Fibroblast of lung (primary cell): ENCODE results near the gene CHN2. TPM values are rescaled to one million over a fixed set of nuclear protein-coding genes. Genes with fewer than 3 reads are reported as not detected.

ENCODE experiments used
- DNase-seq, 2 donors: peaks; one replicate each; pipeline versions ENCODE4 v3.0.0 to v3.0.0-alpha.2; 2010; ENCODE audit warnings: low read depth in 2 of 2
- H2AFZ ChIP-seq: 2 replicates; pipeline ENCODE4 v1.5.1; 2012; ENCODE audit warnings: low read length, control low read depth, inconsistent platforms
- H3K27ac ChIP-seq: 2 replicates; pipeline ENCODE4 v1.5.1; 2011; ENCODE audit warnings: low read length, control low read depth; ENCODE audit not compliant: insufficient read depth
- H3K27me3 ChIP-seq: 2 replicates; pipeline ENCODE4 v1.5.1; 2011; ENCODE audit warnings: mild to moderate bottlenecking, low read length; ENCODE audit not compliant: control insufficient read depth, insufficient read depth
- H3K36me3 ChIP-seq: 2 replicates; pipeline ENCODE4 v1.5.1; 2011; ENCODE audit warnings: low read length; ENCODE audit not compliant: control insufficient read depth, insufficient read depth
- H3K4me1 ChIP-seq: 2 replicates; pipeline ENCODE4 v1.5.1; 2011; ENCODE audit warnings: low read length; ENCODE audit not compliant: control insufficient read depth, insufficient read depth; ENCODE audit errors: extremely low read depth
- H3K4me2 ChIP-seq: 2 replicates; pipeline ENCODE4 v1.5.1; 2011; ENCODE audit warnings: low read length, control low read depth; ENCODE audit not compliant: insufficient read depth; ENCODE audit errors: extremely low read depth
- H3K4me3 ChIP-seq, 4 experiments: fragments of 200-600 bp in 1 of 4; sonication (generic) in 1 of 4; replicated peaks in 1 of 4; 2 replicates each; pipeline ENCODE4 v1.5.1; 2011 to 2016; ENCODE audit warnings: low read length in 4 of 4, low read depth in 3 of 4, mild to moderate bottlenecking in 3 of 4, control low read depth in 2 of 4, inconsistent platforms in 1 of 4, mixed read lengths in 1 of 4; ENCODE audit not compliant: insufficient read depth in 1 of 4; ENCODE audit errors: control extremely low read depth in 1 of 4
- H3K79me2 ChIP-seq: 2 replicates; pipeline ENCODE4 v1.5.1; 2012; ENCODE audit warnings: mild to moderate bottlenecking, low read length, inconsistent platforms; ENCODE audit not compliant: control insufficient read depth, insufficient read depth
- H3K9ac ChIP-seq: 2 replicates; pipeline ENCODE4 v1.5.1; 2011; ENCODE audit warnings: mild to moderate bottlenecking, low read length, control low read depth; ENCODE audit not compliant: insufficient read depth
- H3K9me3 ChIP-seq: 2 replicates; pipeline ENCODE4 v1.5.1; 2012; ENCODE audit warnings: low read depth, low read length; ENCODE audit not compliant: control insufficient read depth, insufficient read depth
- H4K20me1 ChIP-seq: 2 replicates; pipeline ENCODE4 v1.5.1; 2011; ENCODE audit warnings: low read length; ENCODE audit not compliant: control insufficient read depth, insufficient read depth; ENCODE audit errors: extremely low read depth
- CTCF ChIP-seq, 2 donors: IDR thresholded peaks in 1 of 2; conservative IDR thresholded peaks in 1 of 2; 1 replicate in 1 of 2; 2 replicates in 1 of 2; pipeline ENCODE4 v1.5.1; 2011 to 2012; ENCODE audit warnings: low read length in 2 of 2, control low read depth in 1 of 2, inconsistent platforms in 1 of 2, low read depth in 1 of 2, mild to moderate bottlenecking in 1 of 2
- EZH2 ChIP-seq: IDR thresholded peaks from 2 replicates; pipeline ENCODE4 v1.5.1; 2012; ENCODE audit warnings: low read length, control low read depth, mild to moderate bottlenecking; ENCODE audit errors: missing control alignments
- polyA plus RNA-seq, 2 donors: library from polyadenylated mRNA; depleted of rRNA in 1 of 2; stranded (reverse) in 1 of 2; unstranded in 1 of 2; fragments of >200 nt; gene quantifications; 2 replicates each; pipeline ENCODE4 v1.2.1, GENCODE V29; 2011 to 2012; ENCODE audit warnings: missing spikeins in 1 of 2
- total RNA-seq: library from RNA; depleted of rRNA; stranded (reverse); fragments of >200 nt; gene quantifications from 2 replicates; pipeline ENCODE4 v1.2.1, GENCODE V29; 2014

CHN2 gene
- total and polyA plus RNA-seq, 2 donors (not counting 1 experiment from before 2014, with no cell fraction given) = 0.33 to 0.53 TPM

GRCh38 chr7:29322023-29322712 lies 127.6 kb downstream of the CHN2 start:
- TF ChIP-seq EZH2 = no peak
- TF ChIP-seq CTCF (conservative IDR thresholded peaks at IDR 0.05 in 1 of 2, IDR thresholded peaks at IDR 0.05 in 1 of 2; ENCODE audit: low read depth in 1 of 2, low read length in 2 of 2) = no peak
- H3K27ac ChIP-seq = no peak overlapping the region
- no peak for DNase-seq
- H4K20me1 ChIP-seq = no peaks in the 10 kb centered on the region
- H3K4me2 ChIP-seq = no peak overlapping the region
- no peak overlapping the region for H3K4me3 ChIP-seq
- no peaks in the 10 kb centered on the region for H3K9me3 ChIP-seq
- H3K36me3 ChIP-seq = no peaks in the 10 kb centered on the region
- H3K27me3 ChIP-seq = no peaks in the 10 kb centered on the region
- H2AFZ ChIP-seq = no peak overlapping the region
- no peak overlapping the region for H3K9ac ChIP-seq
- no peaks in the 10 kb centered on the region for H3K4me1 ChIP-seq
- no peaks in the 10 kb centered on the region for H3K79me2 ChIP-seq

GRCh38 chr7:29325476-29325875 lies 130.9 kb downstream of the CHN2 start:
- no peak for TF ChIP-seq CTCF (conservative IDR thresholded peaks at IDR 0.05 in 1 of 2, IDR thresholded peaks at IDR 0.05 in 1 of 2; ENCODE audit: low read depth in 1 of 2, low read length in 2 of 2)
- TF ChIP-seq EZH2 = no peak
- no peak for DNase-seq
- no peaks in the 10 kb centered on the region for H3K9me3 ChIP-seq
- H3K4me1 ChIP-seq = no peaks in the 10 kb centered on the region
- H3K36me3 ChIP-seq = no peaks in the 10 kb centered on the region
- no peaks in the 10 kb centered on the region for H3K79me2 ChIP-seq
- H3K27me3 ChIP-seq = no peaks in the 10 kb centered on the region
- no peak overlapping the region for H2AFZ ChIP-seq
- H3K4me3 ChIP-seq = no peak overlapping the region
- no peak overlapping the region for H3K9ac ChIP-seq
- H4K20me1 ChIP-seq = no peaks in the 10 kb centered on the region
- no peak overlapping the region for H3K27ac ChIP-seq
- H3K4me2 ChIP-seq = no peak overlapping the region

GRCh38 chr7:29326864-29327263 lies 132.3 kb downstream of the CHN2 start:
- no peak for DNase-seq
- no peak overlapping the region for H3K9ac ChIP-seq
- H3K4me2 ChIP-seq = no peak overlapping the region
- no peaks in the 10 kb centered on the region for H3K36me3 ChIP-seq
- H3K4me3 ChIP-seq = no peak overlapping the region
- H3K27ac ChIP-seq = no peak overlapping the region
- no peaks in the 10 kb centered on the region for H3K27me3 ChIP-seq
- no peaks in the 10 kb centered on the region for H3K79me2 ChIP-seq
- no peaks in the 10 kb centered on the region for H3K4me1 ChIP-seq
- TF ChIP-seq CTCF (conservative IDR thresholded peaks at IDR 0.05 in 1 of 2, IDR thresholded peaks at IDR 0.05 in 1 of 2; ENCODE audit: low read depth in 1 of 2, low read length in 2 of 2) = no peak
- H3K9me3 ChIP-seq = no peaks in the 10 kb centered on the region
- H4K20me1 ChIP-seq = no peaks in the 10 kb centered on the region
- no peak overlapping the region for H2AFZ ChIP-seq
